ENCODE data around the gene BLCAP.
"Not testable (repeated sequence)": the region's sequence is repeated elsewhere in the genome, so short reads cannot be mapped to it uniquely, and the experiment has no call there.

Gene BLCAP, protein sequence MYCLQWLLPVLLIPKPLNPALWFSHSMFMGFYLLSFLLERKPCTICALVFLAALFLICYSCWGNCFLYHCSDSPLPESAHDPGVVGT

GRCh38 chr20:37527638-37528445 is at the start of gene BLCAP:
Gene BLCAP, minus strand, starts transcription at chr20:37527876. Its CDS starts 8,702 bp downstream, at chr20:37519174.
- H3K27ac ChIP-seq = peak within 1 kb of the TSS; percentile 77 to 100 (median 99)

GRCh38 chr20:37577436-37577835 is 49.8 kb upstream of the BLCAP start:
- H3K4me3 ChIP-seq, H3K27ac ChIP-seq: not testable (repeated sequence)

More at GRCh38 chr20:37527638-37528445, at the start of gene BLCAP:
- peak within 1 kb of the TSS; percentile 63 to 99 (median 92) for H3K4me3 ChIP-seq

DNA sequence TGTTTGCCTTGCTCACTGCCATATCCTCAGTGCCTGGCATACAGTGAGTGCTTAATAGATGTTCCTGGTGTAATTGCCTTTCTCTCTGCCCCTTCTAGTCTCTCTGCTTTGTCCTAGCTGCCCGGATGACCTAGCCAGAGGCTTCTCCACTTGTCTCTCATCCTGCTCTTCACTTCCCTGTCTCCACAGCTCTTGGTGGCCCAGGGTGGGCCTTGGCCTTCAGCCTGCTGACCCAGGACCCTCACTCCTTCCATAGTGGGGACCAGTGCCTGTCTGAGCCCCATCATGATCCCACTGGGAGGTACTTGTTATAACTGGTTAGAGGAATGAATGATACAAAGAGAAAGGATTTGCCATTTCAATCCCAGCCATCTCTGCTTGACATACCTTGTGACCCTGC is 49.2 kb upstream of the BLCAP start:
- Histone ChIP-seq H3K27ac (no peak overlapping the region), H3K4me3 (no peak overlapping the region)

DNA sequence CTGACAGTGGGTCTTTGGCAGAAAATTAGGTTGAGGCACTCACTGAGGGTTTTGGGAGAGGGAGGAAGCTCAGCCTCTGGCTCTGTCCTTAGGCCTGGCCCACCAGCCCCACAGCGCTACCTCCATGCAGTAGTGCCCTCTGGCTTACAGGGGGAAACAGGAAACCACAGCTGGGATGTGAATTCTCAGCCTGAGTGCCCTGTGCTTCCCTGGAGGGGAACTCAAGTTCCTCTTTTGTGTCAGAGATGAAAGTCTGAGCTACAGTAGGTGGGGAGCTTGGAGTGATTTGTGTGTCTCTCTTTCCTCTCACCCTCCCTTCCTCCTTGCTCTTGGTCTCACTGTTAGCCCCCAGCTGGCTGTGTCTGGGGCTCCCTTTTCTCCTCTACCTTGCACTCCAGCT is 48.2 kb upstream of the BLCAP start:
- Histone ChIP-seq H3K4me3 (no peak overlapping the region), H3K27ac (no peak overlapping the region)

- H3K4me3 ChIP-seq = no peak overlapping the region
- no peak overlapping the region for H3K27ac ChIP-seq
Observed at GRCh38 chr20:37574199-37574890, 46.7 kb upstream of the BLCAP start.

GRCh38 chr20:37573626-37574198 is 46.0 kb upstream of the BLCAP start:
- Histone ChIP-seq H3K4me3 (no peak overlapping the region), H3K27ac (no peak overlapping the region)

GRCh38 chr20:37571033-37571432 is 43.4 kb upstream of the BLCAP start:
- Histone ChIP-seq H3K27ac (no peak overlapping the region), H3K4me3 (no peak overlapping the region)

DNA sequence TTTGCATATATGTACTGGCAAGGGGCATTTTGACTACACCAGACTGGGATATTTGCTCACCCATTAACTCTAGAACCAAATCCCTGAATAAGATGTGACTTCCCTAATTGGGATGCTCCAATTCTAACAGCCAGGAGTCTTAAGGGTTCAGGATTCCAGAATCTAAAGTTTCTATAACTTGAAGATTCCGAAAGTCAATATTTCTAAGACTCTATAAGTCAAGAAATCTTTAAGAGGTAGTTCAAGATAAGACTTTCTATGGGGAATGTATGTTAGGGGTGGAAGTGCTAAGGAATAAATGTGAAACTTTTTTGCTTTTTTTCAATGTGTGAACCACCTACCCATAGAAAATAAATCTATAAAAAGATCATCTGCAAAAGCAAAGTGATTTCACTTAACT is 42.7 kb upstream of the BLCAP start:
- Histone ChIP-seq H3K27ac (no peak overlapping the region), H3K4me3 (no peak overlapping the region)

DNA sequence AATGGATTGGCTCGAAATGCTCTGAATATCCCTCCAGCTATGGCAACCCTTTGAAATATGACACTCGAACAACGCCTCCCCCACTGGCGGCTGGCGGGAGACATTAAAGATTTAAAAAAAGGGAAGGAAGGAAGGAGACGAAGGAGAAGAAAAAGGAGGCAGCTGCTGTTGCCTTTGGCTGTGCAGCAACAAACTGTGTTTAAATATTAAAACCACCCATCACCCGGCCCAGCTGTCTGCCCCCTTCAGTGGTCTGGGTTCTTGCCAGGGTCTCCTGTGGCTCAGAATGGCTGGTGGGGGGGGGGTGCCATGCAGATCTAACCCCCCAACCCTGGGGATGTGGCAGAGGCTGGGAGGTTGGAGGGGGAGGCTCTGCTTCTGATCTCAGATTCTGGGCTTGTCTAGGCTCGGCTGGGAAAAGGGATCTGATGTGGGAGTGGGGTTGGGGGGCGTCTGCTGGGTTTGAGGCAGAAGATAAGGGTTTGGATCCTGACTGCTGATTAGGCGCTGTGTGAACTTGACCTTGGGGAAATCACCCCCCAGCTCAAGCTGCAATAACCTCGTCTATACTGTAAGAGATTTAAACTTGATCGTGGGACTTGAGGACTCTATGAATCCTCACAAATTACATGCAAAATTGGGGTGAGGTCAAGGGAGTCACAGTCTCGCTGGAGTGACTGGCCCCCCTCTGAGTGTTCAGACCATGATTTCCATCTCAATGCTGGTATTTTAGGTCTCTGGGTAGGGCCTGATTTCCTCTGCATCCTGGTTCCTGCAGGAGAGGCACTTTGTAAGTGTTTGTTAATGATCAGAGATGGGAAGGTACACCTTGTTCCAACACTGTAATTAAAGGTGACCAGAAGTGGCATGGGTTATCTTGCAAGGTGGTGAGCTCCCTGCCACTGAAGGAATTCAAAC is 40.3 kb upstream of the BLCAP start:
- no peak overlapping the region for H3K27ac ChIP-seq
- no peak overlapping the region for H3K4me3 ChIP-seq

DNA sequence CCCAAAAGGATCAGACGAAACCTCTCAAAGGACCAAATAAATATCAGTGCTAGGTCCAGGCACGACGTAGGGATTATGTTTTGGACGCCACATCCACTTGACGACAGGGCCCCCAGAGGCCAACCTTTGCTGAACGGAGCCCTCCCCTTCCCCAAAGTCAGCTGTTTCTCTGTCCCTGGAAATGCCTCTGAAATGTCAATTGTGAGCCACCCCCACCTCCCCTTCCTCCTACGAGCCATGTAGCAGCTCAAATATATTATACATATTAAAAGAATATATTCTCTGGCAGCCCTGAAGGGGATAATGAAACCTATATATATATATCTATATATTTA is 39.6 kb upstream of the BLCAP start:
- Histone ChIP-seq H3K4me3 (no peak overlapping the region), H3K27ac (no peak overlapping the region)

- Histone ChIP-seq H3K27ac (no peak overlapping the region), H3K4me3 (no peak overlapping the region)
Observed at GRCh38 chr20:37566590-37567330, 39.1 kb upstream of the BLCAP start.

DNA sequence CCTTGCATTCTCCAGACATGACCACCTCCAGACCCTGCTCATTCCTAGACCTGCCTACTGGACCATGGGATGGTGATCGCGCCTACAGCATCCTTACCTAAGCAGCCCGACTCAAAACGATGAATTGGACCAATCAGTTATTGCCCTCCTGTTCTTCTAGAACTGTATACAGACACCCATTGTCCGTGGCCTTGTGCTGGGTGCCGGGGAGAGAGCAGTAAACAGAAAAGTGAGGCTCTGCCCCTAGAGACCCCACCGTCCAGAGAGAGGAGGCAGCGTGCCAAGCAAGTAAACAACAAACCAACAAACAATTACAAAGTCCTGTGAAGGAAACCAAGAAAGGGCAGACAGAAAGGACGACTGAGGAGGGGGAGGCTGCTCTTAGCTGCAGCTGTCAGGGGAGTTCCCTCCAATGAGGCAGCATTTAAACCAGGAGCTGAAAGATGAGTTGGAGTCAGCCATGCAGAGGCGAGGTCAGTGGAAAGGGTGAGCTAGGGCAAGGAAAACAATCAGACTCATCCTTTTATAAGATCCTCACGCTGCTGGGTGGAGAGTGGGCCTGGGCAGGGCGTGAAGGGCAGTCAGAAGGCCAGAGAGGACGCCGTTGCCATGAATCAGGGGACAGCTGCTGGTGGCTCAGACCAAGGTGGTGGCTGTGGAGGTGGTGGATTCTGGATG is 37.6 kb upstream of the BLCAP start:
- Histone ChIP-seq H3K4me3 (no peak overlapping the region), H3K27ac (no peak overlapping the region)

- Histone ChIP-seq H3K4me3 (no peak overlapping the region), H3K27ac (no peak overlapping the region)
Observed at GRCh38 chr20:37564388-37565133, 36.9 kb upstream of the BLCAP start.

DNA sequence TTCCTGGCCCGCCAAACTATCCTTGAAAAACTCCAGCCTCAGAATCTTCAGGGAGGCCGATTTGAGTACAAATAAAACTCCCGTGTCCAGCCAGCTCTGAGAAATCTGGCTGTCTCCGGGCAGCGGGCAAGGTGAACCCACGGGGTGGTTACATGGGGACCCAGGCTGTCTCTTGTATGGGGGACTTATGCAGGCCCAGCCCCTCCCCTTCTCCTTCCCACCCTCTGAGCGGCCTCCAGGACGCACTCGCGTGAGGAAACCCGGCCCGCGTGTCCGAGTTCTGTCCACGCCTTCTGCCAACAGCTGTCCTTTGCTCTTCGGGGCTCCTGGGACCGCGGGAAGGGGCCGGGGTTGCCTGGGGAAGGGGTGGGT is 36.3 kb upstream of the BLCAP start:
- Histone ChIP-seq H3K4me3 (no peak overlapping the region), H3K27ac (no peak overlapping the region)

GRCh38 chr20:37562695-37563480 is 35.2 kb upstream of the BLCAP start:
- H3K4me3 ChIP-seq = no peak overlapping the region
- no peak overlapping the region for H3K27ac ChIP-seq

- Histone ChIP-seq H3K27ac (no peak overlapping the region), H3K4me3 (no peak overlapping the region)
Observed at GRCh38 chr20:37560629-37561028, 33.0 kb upstream of the BLCAP start.

- no peak overlapping the region for H3K4me3 ChIP-seq
- H3K27ac ChIP-seq = no peak overlapping the region
Observed at GRCh38 chr20:37559312-37560027, 31.8 kb upstream of the BLCAP start.

All from skin epidermis (tissue), 12 donors.